DND-41 (cell line): ENCODE data around the gene DPEP2NB.

ENCODE experiments used
- ATAC-seq: fragments of 200-7000 bp; cut with Tn5 transposase; 3 replicates; pipeline ENCODE4 v1.9.1; 2021; ENCODE audit warnings: low read depth; ENCODE audit not compliant: insufficient read depth
- DNase-seq: peaks from one replicate; pipeline ENCODE4 v3.0.0-alpha.2; 2020
- H2AFZ ChIP-seq: 2 replicates; pipeline ENCODE4 v1.6.0; 2012; ENCODE audit warnings: low read depth, low read length
- H3K27ac ChIP-seq: 2 replicates; pipeline ENCODE4 v1.5.1; 2012; ENCODE audit warnings: low read length, inconsistent platforms
- H3K27me3 ChIP-seq: fragments of 200-600 bp; sonication (generic); 2 replicates; pipeline ENCODE4 v1.6.0; 2012; ENCODE audit warnings: low read length, mild to moderate bottlenecking, inconsistent platforms; ENCODE audit not compliant: insufficient read depth, poor library complexity
- H3K36me3 ChIP-seq: 2 replicates; pipeline ENCODE4 v1.5.1; 2012; ENCODE audit warnings: low read length, inconsistent platforms; ENCODE audit not compliant: insufficient read depth
- H3K4me1 ChIP-seq: 2 replicates; pipeline ENCODE4 v1.5.1; 2012; ENCODE audit warnings: mild to moderate bottlenecking, low read length; ENCODE audit not compliant: insufficient read depth
- H3K4me2 ChIP-seq: 2 replicates; pipeline ENCODE4 v1.6.0; 2012; ENCODE audit warnings: mild to moderate bottlenecking, moderate library complexity, low read length, inconsistent platforms; ENCODE audit not compliant: insufficient read depth
- H3K4me3 ChIP-seq, 2 experiments: fragments of 200-600 bp in 1 of 2; shearing (Covaris generic) in 1 of 2; 2 replicates each; pipeline ENCODE4 v1.5.1; 2012 to 2016; ENCODE audit warnings: inconsistent platforms in 2 of 2, low read length in 2 of 2, mild to moderate bottlenecking in 2 of 2, low read depth in 1 of 2, moderate library complexity in 1 of 2
- H3K79me2 ChIP-seq: 2 replicates; pipeline ENCODE4 v1.6.0; 2012; ENCODE audit warnings: low read length, inconsistent platforms; ENCODE audit not compliant: insufficient read depth
- H3K9ac ChIP-seq: 2 replicates; pipeline ENCODE4 v1.6.0; 2012; ENCODE audit warnings: low read depth, mild to moderate bottlenecking, inconsistent platforms, low read length, moderate library complexity
- H3K9me3 ChIP-seq: 2 replicates; pipeline ENCODE4 v1.5.1; 2012; ENCODE audit warnings: low read length, moderate library complexity, mild to moderate bottlenecking, inconsistent platforms; ENCODE audit not compliant: insufficient read depth, severe bottlenecking
- H4K20me1 ChIP-seq: 2 replicates; pipeline ENCODE4 v1.6.0; 2012; ENCODE audit warnings: low read length; ENCODE audit not compliant: insufficient read depth
- CTCF ChIP-seq: IDR thresholded peaks from 2 replicates; pipeline ENCODE4 v1.5.1; 2012; ENCODE audit warnings: borderline replicate concordance, low read length, moderate library complexity, mild to moderate bottlenecking; ENCODE audit not compliant: poor library complexity, severe bottlenecking; ENCODE audit errors: extremely low read depth
- EZH2 ChIP-seq: IDR thresholded peaks from 3 replicates; pipeline ENCODE4 v1.6.1; 2012; ENCODE audit warnings: borderline replicate concordance, low read depth, mild to moderate bottlenecking, moderate library complexity, low read length, inconsistent platforms; ENCODE audit not compliant: severe bottlenecking

Gene DPEP2NB

GRCh38 chr16:67968400-67969253 is 47.1 kb downstream of the DPEP2NB start, which contains the start of gene SLC12A4:
TSS of gene SLC12A4 (minus strand) at chr16:67968637. CDS start at chr16:67968553, 84 bp downstream.
- TF ChIP-seq EZH2 (no peak), CTCF (no peak)
- Histone ChIP-seq H3K4me3 (peak within 1 kb of the TSS; percentile 64 to 65), H3K4me2 (peak within 1 kb of the TSS; percentile 83), H3K36me3 (peaks cover 6% of the 10 kb centered on the region; the same call in 1 of the 2 replicates), H4K20me1 (peaks cover 19% of the 10 kb centered on the region), H2AFZ (peak within 1 kb of the TSS; percentile 82), H3K27ac (peak within 1 kb of the TSS; percentile 69), H3K9ac (peak within 1 kb of the TSS; percentile 81), H3K79me2 (peaks cover 13% of the 10 kb centered on the region; the same call in 1 of the 2 replicates), H3K4me1 (peaks cover 26% of the 10 kb centered on the region), H3K9me3 (no peaks in the 10 kb centered on the region), H3K27me3 (no peaks in the 10 kb centered on the region)
- peak; percentile 94 for ATAC-seq
- peak; percentile 94 for DNase-seq

- peak overlapping the region; percentile 64 to 65 for H3K4me3 ChIP-seq
- peak overlapping the region; percentile 82 for H2AFZ ChIP-seq
Observed at GRCh38 chr16:67967958-67968399, 47.7 kb downstream of the DPEP2NB start.

GRCh38 chr16:67967183-67967957 is 48.3 kb downstream of the DPEP2NB start:
- H3K27me3 ChIP-seq, result no peaks in the 10 kb centered on the region
- H3K4me3 ChIP-seq, result peak overlapping the region; percentile 64 to 65
- peaks cover 19% of the 10 kb centered on the region for H4K20me1 ChIP-seq
- peaks cover 13% of the 10 kb centered on the region; the same call in 1 of the 2 replicates for H3K36me3 ChIP-seq
- H3K27ac ChIP-seq, result peak overlapping the region; percentile 55
- H3K4me2 ChIP-seq, result peak overlapping the region; percentile 83
- ATAC-seq (0 out of 3 replicates have a peak, but pooled peaks have one; percentile 0), DNase-seq (peak; percentile 32)
- H3K9me3 ChIP-seq, result no peaks in the 10 kb centered on the region
- H3K4me1 ChIP-seq, result peaks cover 26% of the 10 kb centered on the region
- peak overlapping the region; percentile 81 for H3K9ac ChIP-seq
- TF ChIP-seq EZH2, result no peak
- TF ChIP-seq CTCF, result peak; percentile 38
- peaks cover 13% of the 10 kb centered on the region; the same call in 1 of the 2 replicates for H3K79me2 ChIP-seq
- peak overlapping the region; percentile 82 for H2AFZ ChIP-seq

More at GRCh38 chr16:67967958-67968399, 47.7 kb downstream of the DPEP2NB start:
- H3K9ac ChIP-seq, result peak overlapping the region; percentile 81
- peaks cover 13% of the 10 kb centered on the region; the same call in 1 of the 2 replicates for H3K79me2 ChIP-seq
- TF ChIP-seq CTCF, result no peak
- no peak for TF ChIP-seq EZH2
- ATAC-seq (peak; percentile 33), DNase-seq (peak; percentile 38)
- H3K27ac ChIP-seq, result peak overlapping the region; percentile 55
- no peaks in the 10 kb centered on the region for H3K27me3 ChIP-seq
- H3K4me2 ChIP-seq, result peak overlapping the region; percentile 83
- H3K9me3 ChIP-seq, result no peaks in the 10 kb centered on the region
- H4K20me1 ChIP-seq, result peaks cover 19% of the 10 kb centered on the region
- peaks cover 26% of the 10 kb centered on the region for H3K4me1 ChIP-seq
- H3K36me3 ChIP-seq, result peaks cover 7% of the 10 kb centered on the region; the same call in 1 of the 2 replicates
